GM12865 (cell line): ENCODE data around the gene FBLL1.

Source experiments
- DNase-seq: peaks from one replicate; pipeline ENCODE4 v3.0.0; 2010; ENCODE audit warnings: low read depth
- H3K4me3 ChIP-seq: 2 replicates; pipeline ENCODE4 v1.5.1; 2011; ENCODE audit warnings: mild to moderate bottlenecking, low read depth, low read length, control low read depth
- CTCF ChIP-seq: IDR thresholded peaks from 2 replicates; pipeline ENCODE4 v1.5.1; 2011; ENCODE audit warnings: low read length, control low read depth, low read depth, inconsistent platforms; ENCODE audit not compliant: insufficient read depth; ENCODE audit errors: missing control alignments

The FBLL1 gene

GRCh38 chr5:168494057-168494555 is 35.0 kb upstream of the FBLL1 start:
- DNase-seq = no peak
- no peak for TF ChIP-seq CTCF
- no peak overlapping the region for H3K4me3 ChIP-seq

- no peak overlapping the region for H3K4me3 ChIP-seq
- no peak for TF ChIP-seq CTCF
- DNase-seq = no peak
These were observed 26.4 kb upstream of the FBLL1 start for GRCh38 chr5:168502563-168503237.

DNA sequence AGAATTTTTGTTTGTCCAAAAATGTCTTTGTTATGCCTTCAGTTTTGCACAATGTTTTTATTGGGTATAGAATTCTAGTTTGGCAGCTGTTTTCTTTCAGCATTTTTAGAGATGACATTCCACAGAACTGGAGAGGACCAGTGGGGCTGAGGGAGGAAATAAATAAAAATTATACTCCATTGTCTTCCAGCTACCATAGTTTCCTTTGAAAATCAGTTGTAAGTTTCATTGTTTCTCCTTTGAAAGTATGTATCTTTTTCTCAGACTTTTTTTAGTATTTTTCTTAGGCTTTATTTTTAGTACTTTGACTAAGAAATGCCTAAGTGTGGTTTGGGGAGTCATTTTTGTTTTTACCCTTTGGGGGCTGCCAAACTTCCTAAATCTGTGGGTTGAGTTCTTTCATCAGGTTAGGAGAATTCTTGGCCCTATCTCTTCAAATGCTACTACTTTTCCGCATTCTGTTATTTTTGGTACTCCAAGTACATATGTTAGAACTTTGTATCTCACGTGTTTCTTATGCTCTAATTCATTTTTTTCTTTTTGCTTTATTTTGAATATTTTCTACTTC is 15.2 kb upstream of the FBLL1 start:
- TF ChIP-seq CTCF = no peak
- DNase-seq = no peak
- H3K4me3 ChIP-seq = no peak overlapping the region

GRCh38 chr5:168525856-168526255 is 3.2 kb upstream of the FBLL1 start:
- TF ChIP-seq CTCF = no peak
- H3K4me3 ChIP-seq = no peak overlapping the region
- DNase-seq = no peak

GRCh38 chr5:168527756-168528295 is 1.3 kb upstream of the FBLL1 start:
- H3K4me3 ChIP-seq = no peak overlapping the region
- TF ChIP-seq CTCF = no peak
- no peak for DNase-seq

- H3K4me3 ChIP-seq = no peak overlapping the region
- no peak for TF ChIP-seq CTCF
- DNase-seq = no peak
These were observed 499 bp downstream of the FBLL1 start for GRCh38 chr5:168529374-168530234.
